MCF 10A (cell line): Measurements from ENCODE around the gene PFDN1. TPM values are rescaled to one million over a fixed set of nuclear protein-coding genes. Genes with fewer than 3 reads are reported as not detected.

ENCODE experiments used
- BruUV-seq: library from RNA; stranded (reverse); fragments of 400-500 nt; replicated peaks from 2 replicates; lab custom pipeline; 2021; lab: Mats Ljungman, UMichigan
- CTCF ChIA-PET: fragments of 300-600 bp; sonication (Branson Sonifier 250); formaldehyde crosslinking; extraction: SDS; loops from one replicate; lab custom pipeline; 2021; ENCODE audit warnings: antibody characterized with exemption, inconsistent platforms; lab: Yijun Ruan, JAX
- POLR2A ChIA-PET: fragments of 300-600, 350-650 bp; sonication (Branson Sonifier 250); formaldehyde crosslinking; extraction: SDS; loops from one replicate; lab custom pipeline; 2020; ENCODE audit warnings: antibody characterized with exemption, inconsistent platforms; lab: Yijun Ruan, JAX
- DNase-seq: peaks from one replicate; pipeline ENCODE4 v3.0.0-alpha.2; 2018; ENCODE audit not compliant: unreplicated experiment
- H3K27ac Mint-ChIP-seq: one replicate; pipeline ENCODE4 v1.8.0; 2022; ENCODE audit warnings: mild to moderate bottlenecking, low read depth, mixed read lengths; ENCODE audit not compliant: unreplicated experiment
- H3K27me3 Mint-ChIP-seq: one replicate; pipeline ENCODE4 v1.8.0; 2022; ENCODE audit warnings: mixed read lengths; ENCODE audit not compliant: insufficient read depth, unreplicated experiment
- H3K36me3 Mint-ChIP-seq: one replicate; pipeline ENCODE4 v1.8.0; 2022; ENCODE audit warnings: mild to moderate bottlenecking, moderate library complexity, mixed read lengths; ENCODE audit not compliant: insufficient read depth, unreplicated experiment
- H3K4me1 Mint-ChIP-seq: one replicate; pipeline ENCODE4 v1.8.0; 2022; ENCODE audit warnings: mixed read lengths; ENCODE audit not compliant: insufficient read depth, unreplicated experiment
- H3K4me3 Mint-ChIP-seq: one replicate; pipeline ENCODE4 v1.8.0; 2022; ENCODE audit warnings: mild to moderate bottlenecking, moderate library complexity, mixed read lengths; ENCODE audit not compliant: unreplicated experiment
- H3K9me3 Mint-ChIP-seq: one replicate; pipeline ENCODE4 v1.8.0; 2022; ENCODE audit warnings: mixed read lengths; ENCODE audit not compliant: unreplicated experiment
- CTCF ChIP-seq: fragments of 200-600 bp; IDR thresholded peaks from one replicate; pipeline ENCODE4 v1.8.0; 2022; ENCODE audit warnings: antibody characterized with exemption, mild to moderate bottlenecking; ENCODE audit not compliant: unreplicated experiment
- intact Hi-C: fragments of 100-400 bp; cut with micrococcal nuclease; formaldehyde crosslinking; loops from 2 replicates; pipeline ENCODE4 v1.14.1; 2022
- total RNA-seq: library from RNA; stranded (reverse); gene quantifications from 2 replicates; pipeline ENCODE4 v1.2.3, GENCODE V29; 2022

The PFDN1 gene
- total RNA-seq, 1 experiment from 2014 or later = 94.7 TPM

DNA sequence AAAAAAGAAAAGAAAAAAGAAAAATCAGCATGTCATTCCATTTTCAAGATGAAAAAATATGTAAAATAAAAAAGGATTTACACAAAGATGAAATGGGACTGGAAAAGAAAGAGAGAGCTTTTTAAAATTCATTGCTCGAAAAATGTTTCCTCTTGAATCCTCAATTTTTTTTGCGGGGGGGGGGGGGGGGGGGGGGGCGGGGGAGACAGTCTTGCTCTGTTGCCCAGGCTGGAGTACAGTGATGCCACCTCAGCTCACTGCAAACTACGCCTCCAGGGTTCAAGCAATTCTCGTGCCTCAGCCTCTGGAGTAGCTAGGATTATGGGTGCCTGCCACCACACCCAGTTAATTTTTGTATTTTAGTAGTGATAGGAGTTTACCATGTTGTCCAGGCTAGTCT lies 16.5 kb downstream of the PFDN1 start:
- BruUV-seq = no TSS peak
- Mint-ChIP-seq H3K9me3 (no peaks in the 10 kb centered on the region), H3K27ac (no peak overlapping the region), H3K4me1 (peaks cover 14% of the 10 kb centered on the region), H3K36me3 (no peaks in the 10 kb centered on the region), H3K27me3 (no peaks in the 10 kb centered on the region), H3K4me3 (no peak overlapping the region)
- DNase-seq = no peak
- ChIA-PET CTCF (interaction anchor here (1.1 to 1.3 kb wide), 2 partner anchors 25 to 86 kb away, joined by 3 to 5 read pairs; no protein-coding TSS in a partner anchor), POLR2A (interaction anchor here (0.9 to 2.3 kb wide), 2 partner anchors 9 to 16 kb away, joined by 3 to 11 read pairs; partner anchors contain the start of gene PFDN1)
- TF ChIP-seq CTCF = no peak
- intact Hi-C loops = no loop called here

DNA sequence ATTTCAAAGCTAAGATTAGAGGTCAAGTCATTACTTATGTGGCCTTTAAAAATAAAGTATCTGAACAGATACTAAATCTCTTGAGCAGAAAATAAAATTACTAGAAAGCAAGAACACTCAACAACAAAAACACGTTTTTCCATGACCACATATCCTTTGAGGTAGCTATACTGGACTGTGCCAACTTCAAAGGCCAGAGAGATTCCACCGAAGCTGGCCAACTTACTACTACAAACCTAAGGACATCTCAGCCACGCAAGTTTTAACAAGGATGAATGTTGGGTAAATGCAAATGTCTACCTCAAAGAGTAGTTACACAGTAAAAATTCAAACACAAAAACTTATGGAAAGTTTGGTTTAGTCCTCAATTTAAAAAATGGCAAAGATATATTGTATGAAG lies 18.9 kb downstream of the PFDN1 start:
- POLR2A ChIA-PET = interaction anchor here (0.8 kb wide), 1 partner anchor 12 kb away, joined by 3 read pairs; no protein-coding TSS in a partner anchor
- no peaks in the 10 kb centered on the region for H3K9me3 Mint-ChIP-seq
- intact Hi-C loops = no loop called here
- TF ChIP-seq CTCF = no peak
- DNase-seq = no peak
- no peaks in the 10 kb centered on the region for H3K27me3 Mint-ChIP-seq
- CTCF ChIA-PET = interaction anchor here (1.2 kb wide), 1 partner anchor 39 kb away, joined by 3 read pairs; no protein-coding TSS in a partner anchor
- BruUV-seq = no TSS peak
- no peaks in the 10 kb centered on the region for H3K4me1 Mint-ChIP-seq
- H3K4me3 Mint-ChIP-seq = no peak overlapping the region
- no peak overlapping the region for H3K27ac Mint-ChIP-seq
- peaks cover 8% of the 10 kb centered on the region for H3K36me3 Mint-ChIP-seq

DNA sequence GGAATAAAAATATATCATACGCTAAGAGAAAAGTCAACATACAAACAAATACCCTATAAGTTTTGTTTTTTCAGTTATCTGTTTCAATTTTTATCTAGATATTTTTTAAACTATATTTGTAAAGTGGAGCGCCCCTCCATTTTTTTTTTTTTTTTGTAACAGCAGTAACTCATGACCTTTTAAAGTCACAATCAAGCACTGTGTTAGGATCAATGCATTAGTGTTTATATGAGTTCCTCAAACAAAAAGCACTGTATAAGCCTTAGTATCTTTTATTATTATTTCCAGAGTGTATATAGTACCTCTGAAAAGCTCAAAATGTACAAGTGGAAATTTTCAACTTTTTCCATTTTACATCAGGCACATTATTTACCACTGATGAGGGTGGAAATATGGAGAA lies 20.6 kb downstream of the PFDN1 start:
- Mint-ChIP-seq H3K36me3 (peaks cover 25% of the 10 kb centered on the region), H3K27me3 (no peaks in the 10 kb centered on the region), H3K4me1 (no peaks in the 10 kb centered on the region), H3K9me3 (peaks cover 8% of the 10 kb centered on the region), H3K4me3 (no peak overlapping the region), H3K27ac (no peak overlapping the region)
- ChIA-PET CTCF (interaction anchor here (0.7 to 1.8 kb wide), 3 partner anchors 21 to 91 kb away, joined by 3 to 6 read pairs (median 3); no protein-coding TSS in a partner anchor), POLR2A (interaction anchor here (1.2 to 3.1 kb wide), 4 partner anchors 10 to 21 kb away, joined by 5 to 11 read pairs (median 8); partner anchors contain the start of gene PFDN1)
- no peak for DNase-seq
- BruUV-seq = no TSS peak
- no peak for TF ChIP-seq CTCF
- intact Hi-C loops = no loop called here

DNA sequence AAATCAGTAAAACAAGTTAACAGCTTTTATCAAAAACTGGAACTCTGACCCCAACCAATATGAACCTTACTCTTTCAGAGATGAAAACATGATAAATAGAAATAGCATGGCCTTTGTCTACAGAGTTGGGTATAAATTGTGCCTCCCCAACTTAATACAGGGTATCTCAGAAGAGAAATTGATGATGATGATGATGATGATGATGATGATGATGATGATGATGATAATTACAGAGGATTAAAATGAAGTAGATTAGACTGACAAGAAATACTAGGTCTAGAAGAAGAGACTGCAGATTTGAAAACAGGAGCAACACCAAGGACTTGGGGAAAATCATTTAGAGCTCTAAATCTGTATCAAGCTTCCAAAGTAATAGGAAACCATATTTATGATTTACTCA lies 27.1 kb downstream of the PFDN1 start:
- DNase-seq = no peak
- H3K27ac Mint-ChIP-seq = no peak overlapping the region
- no peak for TF ChIP-seq CTCF
- H3K36me3 Mint-ChIP-seq = peaks cover 34% of the 10 kb centered on the region
- intact Hi-C loops = no loop called here
- ChIA-PET POLR2A (interaction anchor here (0.6 to 1.0 kb wide), 4 partner anchors 11 to 18 kb away, joined by 3 to 4 read pairs (median 3); no protein-coding TSS in a partner anchor), CTCF (interaction anchor here (0.6 to 4.0 kb wide), 8 partner anchors 11 to 557 kb away, joined by 3 to 20 read pairs (median 4); no protein-coding TSS in a partner anchor)
- H3K9me3 Mint-ChIP-seq = peaks cover 8% of the 10 kb centered on the region
- no peaks in the 10 kb centered on the region for H3K4me1 Mint-ChIP-seq
- no TSS peak for BruUV-seq
- no peaks in the 10 kb centered on the region for H3K27me3 Mint-ChIP-seq
- no peak overlapping the region for H3K4me3 Mint-ChIP-seq
